MCF 10A (cell line): ENCODE measurements around the gene DDAH2. TPM values are rescaled to one million over a fixed set of nuclear protein-coding genes. Genes with fewer than 3 reads are reported as not detected.

Experiments used
- BruUV-seq: library from RNA; stranded (reverse); fragments of 400-500 nt; replicated peaks from 2 replicates; lab custom pipeline; 2021; lab: Mats Ljungman, UMichigan
- CTCF ChIA-PET: fragments of 300-600 bp; sonication (Branson Sonifier 250); formaldehyde crosslinking; extraction: SDS; loops from one replicate; lab custom pipeline; 2021; ENCODE audit warnings: antibody characterized with exemption, inconsistent platforms; lab: Yijun Ruan, JAX
- POLR2A ChIA-PET: fragments of 300-600, 350-650 bp; sonication (Branson Sonifier 250); formaldehyde crosslinking; extraction: SDS; loops from one replicate; lab custom pipeline; 2020; ENCODE audit warnings: antibody characterized with exemption, inconsistent platforms; lab: Yijun Ruan, JAX
- DNase-seq: peaks from one replicate; pipeline ENCODE4 v3.0.0-alpha.2; 2018; ENCODE audit not compliant: unreplicated experiment
- H3K27ac Mint-ChIP-seq: one replicate; pipeline ENCODE4 v1.8.0; 2022; ENCODE audit warnings: mild to moderate bottlenecking, low read depth, mixed read lengths; ENCODE audit not compliant: unreplicated experiment
- H3K27me3 Mint-ChIP-seq: one replicate; pipeline ENCODE4 v1.8.0; 2022; ENCODE audit warnings: mixed read lengths; ENCODE audit not compliant: insufficient read depth, unreplicated experiment
- H3K36me3 Mint-ChIP-seq: one replicate; pipeline ENCODE4 v1.8.0; 2022; ENCODE audit warnings: mild to moderate bottlenecking, moderate library complexity, mixed read lengths; ENCODE audit not compliant: insufficient read depth, unreplicated experiment
- H3K4me1 Mint-ChIP-seq: one replicate; pipeline ENCODE4 v1.8.0; 2022; ENCODE audit warnings: mixed read lengths; ENCODE audit not compliant: insufficient read depth, unreplicated experiment
- H3K4me3 Mint-ChIP-seq: one replicate; pipeline ENCODE4 v1.8.0; 2022; ENCODE audit warnings: mild to moderate bottlenecking, moderate library complexity, mixed read lengths; ENCODE audit not compliant: unreplicated experiment
- H3K9me3 Mint-ChIP-seq: one replicate; pipeline ENCODE4 v1.8.0; 2022; ENCODE audit warnings: mixed read lengths; ENCODE audit not compliant: unreplicated experiment
- intact Hi-C: fragments of 100-400 bp; cut with micrococcal nuclease; formaldehyde crosslinking; loops from 2 replicates; pipeline ENCODE4 v1.14.1; 2022
- total RNA-seq: library from RNA; stranded (reverse); gene quantifications from 2 replicates; pipeline ENCODE4 v1.2.3, GENCODE V29; 2022
- TF ChIP-seq, protein P1 (sequence below): fragments of 200-600 bp; IDR thresholded peaks from one replicate; pipeline ENCODE4 v1.8.0; 2022; ENCODE audit warnings: antibody characterized with exemption, mild to moderate bottlenecking; ENCODE audit not compliant: unreplicated experiment

The DDAH2 gene
- total RNA-seq, 1 experiment from 2014 or later: 8.5 TPM

- no peaks in the 10 kb centered on the region for H3K9me3 Mint-ChIP-seq
- H3K4me3 Mint-ChIP-seq: peak within 1 kb of the TSS; percentile 95
- peak within 1 kb of the TSS; percentile 89 for H3K27ac Mint-ChIP-seq
- no peaks in the 10 kb centered on the region for H3K27me3 Mint-ChIP-seq
- BruUV-seq: TSS peak; percentile 39
- TF ChIP-seq, protein P1, sequence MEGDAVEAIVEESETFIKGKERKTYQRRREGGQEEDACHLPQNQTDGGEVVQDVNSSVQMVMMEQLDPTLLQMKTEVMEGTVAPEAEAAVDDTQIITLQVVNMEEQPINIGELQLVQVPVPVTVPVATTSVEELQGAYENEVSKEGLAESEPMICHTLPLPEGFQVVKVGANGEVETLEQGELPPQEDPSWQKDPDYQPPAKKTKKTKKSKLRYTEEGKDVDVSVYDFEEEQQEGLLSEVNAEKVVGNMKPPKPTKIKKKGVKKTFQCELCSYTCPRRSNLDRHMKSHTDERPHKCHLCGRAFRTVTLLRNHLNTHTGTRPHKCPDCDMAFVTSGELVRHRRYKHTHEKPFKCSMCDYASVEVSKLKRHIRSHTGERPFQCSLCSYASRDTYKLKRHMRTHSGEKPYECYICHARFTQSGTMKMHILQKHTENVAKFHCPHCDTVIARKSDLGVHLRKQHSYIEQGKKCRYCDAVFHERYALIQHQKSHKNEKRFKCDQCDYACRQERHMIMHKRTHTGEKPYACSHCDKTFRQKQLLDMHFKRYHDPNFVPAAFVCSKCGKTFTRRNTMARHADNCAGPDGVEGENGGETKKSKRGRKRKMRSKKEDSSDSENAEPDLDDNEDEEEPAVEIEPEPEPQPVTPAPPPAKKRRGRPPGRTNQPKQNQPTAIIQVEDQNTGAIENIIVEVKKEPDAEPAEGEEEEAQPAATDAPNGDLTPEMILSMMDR: no peak
- POLR2A ChIA-PET: interaction anchor here (0.6 to 3.4 kb wide), 44 partner anchors 9 to 1550 kb away, joined by 3 to 29 read pairs (median 5); partner anchors contain the start of genes BAG6, C6orf47, CLIC1 and CSNK2B
- intact Hi-C loops: loop anchor here (1.0 to 2.0 kb wide), 2 partner anchors 26 to 36 kb away; partner anchors contain the start of gene DDAH2
- CTCF ChIA-PET: interaction anchor here (0.6 to 1.4 kb wide), 7 partner anchors 13 to 128 kb away, joined by 3 read pairs; partner anchors contain the start of gene C6orf47
- peak; percentile 98 for DNase-seq
- H3K36me3 Mint-ChIP-seq: peaks cover 24% of the 10 kb centered on the region
- H3K4me1 Mint-ChIP-seq: peaks cover 5% of the 10 kb centered on the region
Observed at GRCh38 chr6:31702819-31703716, 26.0 kb downstream of the DDAH2 start, which contains the start of gene ABHD16A. ABHD16A (minus strand) TSS chr6:31703324; CDS start chr6:31703281, 43 bp downstream.

- intact Hi-C loops: loop anchor here (2.0 kb wide), 1 partner anchor 36 kb away; no protein-coding TSS in a partner anchor
- POLR2A ChIA-PET: interaction anchor here (0.6 to 3.4 kb wide), 27 partner anchors 9 to 270 kb away, joined by 3 to 29 read pairs (median 6); partner anchors contain the start of genes BAG6, C6orf47, CLIC1 and CSNK2B
- H3K27me3 Mint-ChIP-seq: no peaks in the 10 kb centered on the region
- H3K27ac Mint-ChIP-seq: peak overlapping the region; percentile 89
- no TSS peak for BruUV-seq
- H3K9me3 Mint-ChIP-seq: no peaks in the 10 kb centered on the region
- H3K4me1 Mint-ChIP-seq: peaks cover 5% of the 10 kb centered on the region
- TF ChIP-seq, protein P1: no peak
- peaks cover 24% of the 10 kb centered on the region for H3K36me3 Mint-ChIP-seq
- CTCF ChIA-PET: interaction anchor here (0.8 to 1.2 kb wide), 3 partner anchors 12 to 124 kb away, joined by 3 read pairs; partner anchors contain the start of gene C6orf47
- DNase-seq: peak; percentile 15
- peak overlapping the region; percentile 95 for H3K4me3 Mint-ChIP-seq
Observed at GRCh38 chr6:31702405-31702818, 26.7 kb downstream of the DDAH2 start.

GRCh38 chr6:31701666-31702404 is 27.3 kb downstream of the DDAH2 start:
- H3K4me3 Mint-ChIP-seq: peak overlapping the region; percentile 95
- ChIA-PET POLR2A (interaction anchor here (0.6 to 3.4 kb wide), 21 partner anchors 8 to 270 kb away, joined by 3 to 29 read pairs (median 7); partner anchors contain the start of genes C6orf47, CLIC1, CSNK2B and DXO), CTCF (interaction anchor here (0.9 to 1.2 kb wide), 2 partner anchors 11 to 125 kb away, joined by 3 read pairs; no protein-coding TSS in a partner anchor)
- H3K27ac Mint-ChIP-seq: peak overlapping the region; percentile 89
- TF ChIP-seq, protein P1: no peak
- H3K36me3 Mint-ChIP-seq: peaks cover 28% of the 10 kb centered on the region
- peaks cover 5% of the 10 kb centered on the region for H3K4me1 Mint-ChIP-seq
- H3K9me3 Mint-ChIP-seq: no peaks in the 10 kb centered on the region
- no TSS peak for BruUV-seq
- no peaks in the 10 kb centered on the region for H3K27me3 Mint-ChIP-seq
- DNase-seq: no peak
- intact Hi-C loops: loop anchor here (2.0 kb wide), 1 partner anchor 37 kb away; no protein-coding TSS in a partner anchor
